HG02938 (cell line): ENCODE results near the gene LRRC4C.

Experiments
- ATAC-seq: cut with Tn5 transposase; IDR thresholded peaks from one replicate; pipeline ENCODE4 v1.9.1; 2021; ENCODE audit warnings: mild to moderate bottlenecking, moderate library complexity; ENCODE audit not compliant: unreplicated experiment

LRRC4C gene

DNA sequence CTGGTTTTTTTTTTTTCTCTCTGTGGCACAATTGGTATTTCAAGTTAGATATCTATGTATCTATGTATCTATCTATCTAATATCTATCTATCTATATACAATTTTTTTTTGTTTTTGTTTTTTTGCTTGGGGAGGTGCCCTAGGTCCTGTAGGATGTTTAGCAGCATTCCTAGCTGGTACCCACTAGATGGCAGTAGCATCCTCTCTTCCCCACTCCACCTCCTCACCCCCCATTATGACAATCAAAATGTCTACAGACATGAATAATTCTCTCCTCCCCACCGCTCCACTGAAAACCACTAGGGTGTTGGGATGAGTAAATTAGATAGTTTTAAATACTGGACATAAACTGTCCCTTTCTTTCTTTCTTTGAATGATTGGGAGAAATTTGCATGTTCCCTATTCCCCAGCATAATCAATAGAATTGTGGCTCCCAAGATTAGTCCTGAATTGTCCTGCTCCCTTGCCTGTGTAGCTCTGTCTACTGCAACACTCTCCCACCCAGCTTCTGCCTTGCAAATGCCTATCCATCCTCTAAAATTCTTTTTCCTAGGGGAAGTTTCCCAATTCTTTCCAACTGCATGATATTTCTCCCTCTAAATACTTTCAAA lies 1152.4 kb downstream of the LRRC4C start:
- peak; percentile 80 for ATAC-seq

DNA sequence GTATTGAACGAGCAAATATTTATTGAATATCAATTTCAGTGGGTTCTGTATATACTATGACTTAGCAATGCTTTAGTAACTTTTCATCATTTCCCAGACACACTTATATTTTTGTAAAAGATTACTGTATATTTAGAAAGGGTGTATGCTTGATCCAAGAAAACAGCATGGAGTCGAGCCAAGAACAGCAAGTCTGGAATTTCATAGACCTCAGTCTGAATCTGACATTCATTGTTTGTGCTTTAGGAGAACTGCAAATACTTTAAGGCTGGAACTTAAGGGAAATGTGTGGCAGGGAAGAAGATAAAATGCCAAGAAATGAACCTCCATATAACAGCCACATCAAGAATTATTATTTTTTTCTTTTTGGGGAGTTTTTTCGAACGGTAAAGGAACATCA lies 1156.8 kb downstream of the LRRC4C start:
- ATAC-seq, result no peak

DNA sequence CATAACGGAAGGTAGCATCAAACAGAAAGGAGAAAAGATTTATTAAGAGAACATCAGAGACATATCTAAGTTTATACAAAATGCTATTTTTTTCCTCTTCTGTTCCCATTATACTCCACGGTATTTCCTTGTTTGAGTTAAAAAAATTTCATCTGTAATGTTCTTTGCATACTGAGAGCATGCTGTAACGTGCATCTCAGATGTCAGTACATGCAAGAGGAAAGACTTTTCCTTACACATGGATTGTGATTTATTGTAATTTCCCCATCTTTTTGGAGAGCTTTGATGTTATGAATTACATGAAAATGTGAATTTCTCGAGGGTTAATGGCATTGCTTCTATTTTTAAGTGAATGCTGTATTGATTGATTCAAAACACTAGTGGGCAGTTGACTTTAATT lies 1164.0 kb downstream of the LRRC4C start:
- no peak for ATAC-seq

DNA sequence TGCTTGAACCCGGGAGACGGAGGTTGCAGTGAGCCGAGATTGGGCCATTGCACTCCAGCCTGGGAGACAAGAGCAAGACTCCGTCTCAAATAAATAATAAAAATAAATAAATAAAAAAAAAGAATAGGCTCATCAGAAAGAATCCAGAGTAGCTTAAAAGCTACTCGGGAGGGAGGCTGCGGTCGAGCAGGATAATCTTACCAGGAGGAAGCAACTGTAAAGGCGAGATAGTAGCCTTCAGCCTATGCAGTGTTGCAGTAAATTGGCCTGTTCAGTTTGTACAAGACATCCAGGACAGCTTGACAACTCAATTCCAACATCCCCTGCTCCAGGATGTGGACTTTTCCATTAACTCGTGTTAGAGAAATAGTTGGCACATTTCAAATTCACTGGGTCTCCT lies 1164.7 kb downstream of the LRRC4C start:
- ATAC-seq, result no peak

DNA sequence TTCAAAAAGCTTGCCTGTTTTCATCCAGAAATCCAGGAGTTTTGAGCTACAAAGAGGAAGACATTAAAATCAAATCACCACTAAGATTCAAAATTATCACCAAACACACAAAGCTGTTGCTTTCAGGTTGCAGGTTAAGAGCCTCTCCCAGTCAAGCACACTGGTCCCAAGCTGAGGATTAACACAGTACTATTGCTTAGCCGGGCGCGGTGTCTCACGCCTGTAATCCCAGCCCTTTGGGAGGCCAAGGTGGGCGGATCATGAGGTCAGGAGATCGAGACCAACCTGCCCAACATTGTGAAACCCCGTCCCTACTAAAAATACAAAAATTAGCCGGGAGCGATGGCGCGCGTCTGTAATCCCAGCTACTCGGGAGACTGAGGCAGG lies 1165.1 kb downstream of the LRRC4C start:
- ATAC-seq, result peak; percentile 19

DNA sequence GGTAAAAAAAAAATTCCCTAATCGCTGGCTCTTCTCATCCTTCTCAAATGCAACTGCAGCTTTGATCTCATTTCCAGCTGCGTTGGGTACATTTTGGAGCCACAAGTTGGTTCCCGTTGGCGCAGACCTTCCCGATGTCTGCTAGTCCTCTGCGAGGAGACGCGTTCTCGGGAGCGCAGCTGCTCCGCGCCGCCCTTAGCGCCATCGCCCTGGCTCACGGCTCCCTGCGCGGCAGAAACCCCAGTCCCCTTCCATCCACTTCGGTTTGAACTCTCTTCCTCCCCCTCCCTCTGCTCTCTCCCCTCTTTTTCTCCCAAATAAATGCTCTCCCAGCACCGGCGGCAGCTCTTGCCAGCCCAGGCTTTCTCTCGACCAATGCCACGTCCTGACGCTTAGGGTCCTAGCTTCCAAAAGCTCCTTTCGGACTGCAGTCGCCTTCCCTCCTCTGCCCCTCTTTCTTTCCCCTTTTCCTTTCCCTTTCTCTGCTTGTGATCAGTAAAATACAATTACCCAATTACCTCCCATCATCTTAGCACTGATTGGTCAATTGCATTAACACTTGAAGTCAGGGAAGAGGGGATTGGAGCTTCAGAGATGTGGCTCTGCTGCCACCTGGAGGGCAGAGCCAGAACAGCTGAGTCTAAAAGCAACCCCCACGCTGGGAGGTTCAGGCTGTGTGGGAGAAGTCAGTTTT lies 1165.7 kb downstream of the LRRC4C start:
- peak; percentile 95 for ATAC-seq

DNA sequence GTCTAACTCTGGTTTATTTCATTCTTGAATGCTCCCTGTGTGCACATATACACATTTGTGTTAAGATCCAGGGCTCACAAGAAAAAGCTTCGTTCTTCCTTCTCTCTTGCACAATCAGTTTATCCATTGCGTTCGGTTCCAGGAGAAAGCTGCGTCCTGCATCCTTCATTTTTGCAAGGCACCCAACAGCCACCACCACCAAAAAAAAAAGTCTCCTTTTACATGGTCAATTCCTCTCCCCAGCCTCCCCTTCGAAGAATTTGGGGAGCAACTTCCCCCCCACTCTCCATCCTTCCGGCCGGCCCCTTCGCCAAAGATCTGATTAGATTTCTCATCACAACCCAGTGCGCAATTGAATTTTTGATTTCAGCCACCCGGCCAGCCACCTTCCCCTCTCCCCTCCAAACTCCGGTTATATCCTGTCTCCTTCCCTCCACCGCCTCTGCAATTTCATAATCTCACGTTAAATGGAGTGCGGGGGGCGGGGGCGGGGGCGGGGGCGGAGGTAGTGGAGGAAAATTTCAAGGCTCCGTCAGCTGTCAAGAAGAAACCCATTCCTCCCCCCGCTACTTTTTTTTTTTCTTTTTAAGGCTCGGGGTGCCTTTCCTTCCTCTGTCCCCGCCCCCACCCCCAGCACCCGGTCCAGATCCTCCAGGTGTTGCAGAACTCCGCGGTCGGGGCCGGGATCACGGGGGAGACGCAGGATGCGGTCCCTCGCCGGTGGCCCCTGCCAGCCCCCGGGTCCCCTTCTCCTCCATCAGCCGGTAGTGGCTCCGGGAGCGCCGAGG lies 1166.5 kb downstream of the LRRC4C start:
- ATAC-seq, result no peak

DNA sequence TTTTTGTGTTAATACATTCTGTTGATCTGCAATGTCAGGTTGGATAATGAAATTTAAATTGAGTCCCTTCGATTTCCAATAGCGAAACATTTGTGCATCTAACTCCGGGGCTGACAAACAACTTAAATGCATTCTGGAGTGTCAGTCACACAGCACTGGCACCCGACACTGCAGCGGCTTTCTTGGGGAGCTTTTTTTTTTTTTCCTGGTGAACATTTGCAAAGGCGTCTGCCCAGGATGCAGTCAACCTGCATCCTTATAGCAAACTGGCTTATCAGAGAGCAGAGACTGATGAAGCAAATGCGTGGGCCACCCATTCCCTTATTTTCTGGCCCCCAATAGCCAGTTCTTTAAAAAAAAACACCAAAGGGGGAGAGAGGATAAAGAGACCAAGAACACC lies 1167.7 kb downstream of the LRRC4C start:
- ATAC-seq, result no peak

DNA sequence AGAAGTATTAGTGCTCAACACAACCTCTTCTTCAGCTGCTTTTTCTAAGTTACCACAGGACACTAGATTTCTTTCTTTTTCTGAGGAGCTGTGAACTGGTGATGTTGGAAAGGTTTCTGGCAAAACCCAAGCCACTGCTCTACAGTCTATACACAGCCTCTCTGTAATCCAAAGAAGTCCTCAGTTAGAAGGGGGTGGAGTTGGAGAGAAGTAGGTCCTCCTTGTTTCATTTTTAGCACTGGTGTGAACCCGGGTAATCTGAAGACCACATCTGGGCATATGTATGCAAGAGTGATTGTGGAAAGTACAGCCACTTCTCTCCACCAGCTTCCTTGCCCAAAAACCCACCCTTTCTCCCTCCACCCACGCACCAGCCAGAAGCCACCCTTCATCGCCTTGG lies 1168.1 kb downstream of the LRRC4C start:
- no peak for ATAC-seq

DNA sequence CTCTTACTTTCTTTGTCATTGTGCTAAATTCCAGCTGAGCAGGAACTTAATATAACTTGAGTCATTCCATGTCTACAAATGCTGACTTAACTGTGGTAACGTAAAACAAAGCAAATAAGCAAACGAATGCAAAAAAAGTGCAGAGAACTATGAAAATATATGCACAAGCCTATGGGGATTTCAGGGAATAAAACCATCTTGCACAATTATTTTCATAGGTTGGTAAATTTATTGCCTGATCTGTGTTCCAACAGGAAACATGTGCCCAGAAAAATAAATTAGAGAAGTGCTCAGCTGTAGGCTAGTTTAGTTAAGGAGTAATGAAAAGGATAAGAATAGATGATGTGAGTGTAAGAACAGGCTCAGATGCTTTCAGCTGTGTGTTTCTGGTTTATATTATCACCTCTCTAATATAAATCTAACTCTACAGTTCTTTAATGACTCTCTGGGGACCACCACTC lies 1169.3 kb downstream of the LRRC4C start:
- ATAC-seq, result no peak

DNA sequence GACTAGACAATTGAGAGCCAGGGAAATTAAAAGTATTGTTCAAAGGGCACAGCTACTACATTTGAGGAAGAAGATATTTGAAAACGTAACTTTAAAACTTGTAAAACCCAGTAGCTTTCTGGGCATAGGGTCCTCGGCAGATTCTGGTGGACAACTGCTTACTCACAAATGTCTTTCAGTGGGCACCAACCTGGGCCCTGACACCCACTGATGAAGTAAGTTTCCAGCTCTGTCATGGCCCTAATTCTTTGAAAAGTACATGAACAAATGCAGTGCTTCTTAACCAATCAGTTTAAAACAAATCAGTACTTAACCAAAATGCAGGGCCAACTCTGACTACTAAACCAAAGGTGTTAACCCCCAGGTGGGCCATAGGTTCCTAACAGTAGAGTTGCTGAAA lies 1170.1 kb downstream of the LRRC4C start:
- ATAC-seq, result no peak

DNA sequence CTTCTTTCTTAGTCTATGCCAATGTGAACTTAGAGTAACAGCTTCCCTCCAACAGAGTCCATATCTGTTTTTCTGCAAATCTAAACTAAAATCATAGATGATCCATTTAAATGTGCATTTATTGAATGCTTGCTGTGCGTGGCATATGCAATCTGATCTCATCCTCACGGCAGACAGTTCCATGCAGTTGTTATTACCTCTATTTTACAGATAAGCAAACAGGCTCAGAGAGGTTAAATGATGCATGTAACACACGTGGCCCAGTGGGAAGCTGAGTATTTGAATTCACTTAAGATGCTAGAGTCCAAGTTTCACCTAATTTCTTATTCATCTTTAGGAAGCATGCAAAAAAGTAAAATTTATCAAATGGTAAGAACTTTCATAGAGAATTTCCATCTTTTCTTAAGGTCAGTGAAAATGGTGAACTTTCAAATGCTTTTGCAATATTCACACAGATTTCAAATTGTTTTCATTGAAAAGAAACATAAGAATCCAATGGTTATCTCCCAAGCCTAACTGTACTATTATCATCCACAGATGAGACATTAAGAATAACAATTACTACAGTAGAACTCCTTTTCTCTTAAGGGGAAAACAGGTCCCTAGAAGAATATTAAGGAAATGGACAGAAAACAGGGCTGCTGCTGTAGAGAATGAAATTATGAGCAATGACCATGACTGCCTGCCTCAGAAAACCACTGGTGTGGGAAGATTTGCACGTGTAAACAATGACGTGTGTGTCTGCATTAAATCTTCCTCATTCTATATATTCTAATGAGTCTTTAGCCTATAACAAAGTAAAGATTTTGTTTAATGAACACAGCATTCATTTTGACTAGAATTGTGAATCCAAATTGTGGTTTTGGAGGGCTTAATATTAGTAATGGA lies 1171.3 kb downstream of the LRRC4C start:
- no peak for ATAC-seq

DNA sequence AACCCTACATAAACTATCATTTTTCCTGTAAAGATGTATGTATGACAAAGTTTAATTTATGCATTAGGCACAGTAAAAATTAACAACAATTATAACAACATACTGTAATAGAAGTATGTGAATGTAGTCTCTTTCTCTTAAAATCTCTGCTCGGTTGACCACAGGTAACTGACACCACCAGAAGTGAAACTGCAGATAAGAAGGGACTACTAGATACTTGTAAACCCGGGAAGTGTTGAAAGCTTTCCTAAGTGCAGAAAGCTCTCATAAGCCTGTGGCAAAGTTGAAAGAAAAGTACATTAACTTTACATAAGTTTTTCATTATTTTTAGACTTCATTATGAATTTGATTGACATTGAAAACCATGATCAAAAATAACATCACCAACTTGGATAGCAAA lies 1173.3 kb downstream of the LRRC4C start:
- no peak for ATAC-seq

DNA sequence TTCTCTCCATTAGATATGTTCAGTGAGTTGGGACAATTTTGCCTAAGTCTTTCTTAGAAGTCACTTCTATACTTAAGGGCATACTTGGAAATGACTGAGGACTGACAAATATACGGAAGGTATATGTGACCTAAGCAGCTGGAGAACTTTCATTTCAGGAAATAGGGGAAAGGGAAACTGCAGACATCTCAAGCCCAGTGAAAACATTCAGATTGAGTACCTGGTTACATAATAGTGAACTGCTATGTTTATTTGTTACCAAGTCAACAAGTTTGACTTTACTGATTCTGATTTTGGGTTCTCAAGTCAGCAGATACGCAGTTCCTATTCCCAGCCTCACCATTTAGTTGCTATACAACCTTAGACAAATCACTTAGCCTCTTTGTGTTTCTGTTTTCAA lies 1173.9 kb downstream of the LRRC4C start:
- no peak for ATAC-seq

DNA sequence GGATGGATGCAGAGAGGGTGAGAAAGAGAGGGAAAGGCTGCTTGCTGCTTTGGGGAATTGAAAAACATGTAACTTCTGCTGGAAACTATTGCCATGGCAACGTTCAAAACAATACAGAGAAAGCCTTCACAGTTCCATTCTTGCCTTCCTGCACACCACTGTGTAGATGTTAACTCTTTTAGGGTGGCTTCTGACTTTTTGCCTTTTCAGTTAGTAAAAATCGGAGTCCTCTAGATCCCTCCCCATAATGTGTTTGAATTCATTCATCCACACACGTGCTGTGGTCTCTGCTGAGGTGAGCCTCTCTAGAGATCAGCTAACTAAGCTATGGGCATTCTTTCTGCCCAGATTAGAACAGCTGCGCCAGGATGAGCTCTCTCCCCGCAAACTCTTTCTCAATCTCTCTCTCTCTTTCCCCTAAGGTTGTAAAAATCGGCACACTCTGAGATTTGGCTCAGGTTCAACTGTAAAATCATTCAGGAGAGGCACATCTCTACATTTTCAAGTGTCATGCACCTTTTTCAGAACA lies 1178.3 kb downstream of the LRRC4C start:
- peak; percentile 68 for ATAC-seq

DNA sequence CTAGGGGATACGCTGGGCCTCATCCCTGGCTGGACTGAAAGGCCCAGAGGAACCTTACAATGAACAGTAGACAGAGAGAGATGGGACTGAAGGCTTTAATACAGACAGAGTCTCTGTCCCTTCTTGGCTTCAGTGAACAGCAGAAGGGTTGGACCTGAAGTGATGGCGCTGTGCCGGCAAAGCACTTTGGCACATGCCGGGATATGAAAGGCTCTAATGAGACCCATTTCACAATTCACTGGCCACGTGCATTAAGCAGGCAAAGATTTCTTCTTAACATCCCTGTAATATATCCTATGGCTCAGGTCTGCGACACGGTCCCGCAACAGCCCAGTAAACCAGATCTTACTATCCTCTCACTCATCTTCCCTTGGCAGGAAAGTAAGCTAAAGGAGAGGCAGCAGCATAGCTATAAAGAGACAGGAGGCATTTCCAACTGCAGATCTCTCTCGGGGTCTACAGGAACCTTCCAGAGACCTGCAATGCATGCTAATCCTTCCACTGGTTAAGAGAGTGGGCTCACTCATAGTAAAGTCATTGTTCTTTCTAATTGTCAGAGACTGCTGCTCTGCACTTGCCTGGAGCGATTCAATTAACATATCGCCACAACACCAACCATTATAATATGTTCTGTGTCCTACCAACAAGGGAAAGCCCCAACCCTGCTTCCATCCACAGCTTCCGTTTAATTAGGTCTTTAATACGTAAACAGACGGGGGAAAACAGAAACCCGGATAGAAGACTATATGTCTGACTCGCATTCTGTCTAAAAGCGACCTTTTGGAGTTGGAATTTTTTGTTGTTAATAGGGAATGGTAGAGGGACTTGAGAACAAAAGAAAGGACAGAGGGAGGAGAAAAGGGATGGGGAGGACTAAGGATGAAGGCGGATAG lies 1179.0 kb downstream of the LRRC4C start:
- ATAC-seq, result no peak

DNA sequence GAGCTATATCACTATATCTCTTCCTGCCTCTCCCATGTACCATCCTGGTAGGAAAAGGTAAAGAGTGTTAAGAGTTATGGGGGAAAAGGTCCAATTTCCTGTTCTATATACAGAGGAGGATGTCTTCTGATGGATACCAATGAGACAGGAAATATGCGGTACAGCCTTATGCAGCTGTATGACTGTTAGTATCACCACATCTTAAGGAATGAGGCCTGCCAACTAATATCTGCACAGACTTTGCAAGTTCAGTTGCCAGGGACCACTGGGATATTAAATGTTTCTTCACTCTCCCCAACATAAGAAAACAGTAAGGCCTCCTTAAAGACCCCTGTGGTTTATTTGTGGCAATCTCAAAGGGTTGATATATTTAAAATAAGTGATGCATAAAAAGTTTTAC lies 1182.5 kb downstream of the LRRC4C start:
- ATAC-seq, result no peak

DNA sequence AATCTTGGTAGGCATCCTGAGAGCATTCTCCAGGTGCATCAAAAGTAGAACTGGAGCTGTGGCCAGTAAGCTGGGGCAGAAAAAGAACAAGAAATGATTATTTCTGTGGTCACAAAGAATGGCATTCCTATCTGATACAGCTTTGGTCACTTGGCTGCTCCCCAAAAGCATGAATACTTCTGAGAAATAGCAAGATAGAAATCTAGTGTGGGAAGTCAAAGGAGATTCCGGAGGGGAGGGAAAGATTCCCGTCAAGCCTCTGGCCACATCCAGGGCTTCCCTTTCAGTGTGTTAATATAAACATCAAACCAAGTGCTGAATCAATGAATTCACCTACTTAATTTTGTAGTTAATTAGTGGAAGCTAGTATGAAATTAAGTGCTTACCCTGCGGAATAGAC lies 1185.4 kb downstream of the LRRC4C start:
- no peak for ATAC-seq

DNA sequence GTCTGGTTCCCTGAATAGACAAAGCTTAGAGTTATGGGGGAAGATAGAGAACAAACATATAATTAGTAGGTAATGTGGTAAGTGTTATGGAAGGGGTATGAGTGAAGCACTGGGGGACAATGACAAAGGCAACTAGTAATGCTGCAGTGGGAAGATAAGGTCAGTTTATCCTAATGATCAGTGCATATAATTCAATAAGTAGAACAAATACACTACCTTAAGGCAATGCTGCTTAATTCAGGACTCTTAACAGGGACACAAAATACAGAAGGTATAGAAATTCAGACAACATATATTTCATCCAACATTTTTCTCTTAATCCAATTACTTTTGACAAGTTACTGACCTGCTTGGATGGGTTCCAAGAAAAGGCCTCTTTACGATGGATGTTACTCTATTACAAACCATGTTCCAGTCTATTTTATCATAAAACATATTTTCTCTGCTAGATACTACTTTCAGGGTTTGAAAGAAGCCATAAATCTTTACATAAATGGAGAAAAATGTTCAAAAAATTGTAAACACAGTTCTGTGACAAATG lies 1186.2 kb downstream of the LRRC4C start:
- ATAC-seq, result no peak

DNA sequence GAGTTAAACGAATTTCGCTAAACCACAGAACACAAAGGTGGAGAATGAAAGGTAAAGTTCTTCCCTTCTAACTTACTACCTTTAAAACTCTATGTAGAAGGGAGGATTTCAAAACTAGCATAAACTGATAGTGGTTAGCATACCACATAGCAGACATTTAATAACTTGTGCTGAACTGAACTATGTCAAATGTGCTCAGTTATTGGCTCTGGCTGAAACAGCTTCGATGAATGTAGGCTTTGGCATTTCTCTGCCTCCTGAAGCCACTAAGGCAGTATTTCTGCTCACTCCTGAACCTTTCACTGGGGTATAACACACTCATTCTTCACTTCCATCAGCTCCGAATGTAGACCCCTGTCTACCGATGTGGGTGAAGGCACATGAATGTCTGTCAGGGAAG lies 1188.1 kb downstream of the LRRC4C start:
- ATAC-seq, result no peak
